NB4 (cell line): Measurements from ENCODE around the gene ROPN1.
A peak's percentile ranks its signal among the peaks of the same experiment; 100 is the strongest.
"Not testable (repeated sequence)": the region's sequence is repeated elsewhere in the genome, so short reads cannot be mapped to it uniquely, and the experiment has no call there.

Source experiments
- DNase-seq: peaks from one replicate; pipeline ENCODE4 v3.0.0; 2010; ENCODE audit warnings: low read depth
- H3K4me3 ChIP-seq: one replicate; pipeline ENCODE4 v1.5.1; 2011; ENCODE audit warnings: mild to moderate bottlenecking, low read depth, low read length, moderate library complexity
- CTCF ChIP-seq: IDR thresholded peaks from one replicate; pipeline ENCODE4 v1.5.1; 2012; ENCODE audit warnings: low read depth, low read length
- MAX ChIP-seq: IDR thresholded peaks from 2 replicates; pipeline ENCODE4 v1.6.1; 2011; ENCODE audit warnings: low read depth, low read length
- MYC ChIP-seq: IDR thresholded peaks from 2 replicates; pipeline ENCODE4 v1.6.1; 2011; ENCODE audit warnings: low read depth, low read length
- POLR2A ChIP-seq: IDR thresholded peaks from 2 replicates; pipeline ENCODE4 v1.6.1; 2011; ENCODE audit warnings: mild to moderate bottlenecking; ENCODE audit not compliant: insufficient read length; ENCODE audit errors: extremely low read depth

The ROPN1 gene

GRCh38 chr3:124034016-124034843 is 42.3 kb upstream of the ROPN1 start:
- DNase-seq = no peak
- H3K4me3 ChIP-seq = no peak overlapping the region
- TF ChIP-seq POLR2A (no peak), MYC (no peak), CTCF (no peak)

- H3K4me3 ChIP-seq = no peak within 1 kb of the TSS
- TF ChIP-seq MAX = no peak
- no peak for TF ChIP-seq POLR2A
- no peak for TF ChIP-seq CTCF
- no peak for TF ChIP-seq MYC
- DNase-seq = no peak
These were observed 41.6 kb upstream of the ROPN1 start, which contains the start of gene KALRN for GRCh38 chr3:124033360-124034015. KALRN (plus strand) TSS chr3:124033369.

GRCh38 chr3:124032881-124033359 is 41.0 kb upstream of the ROPN1 start:
- no peak overlapping the region for H3K4me3 ChIP-seq

GRCh38 chr3:124032311-124032880 is 40.5 kb upstream of the ROPN1 start:
- no peak for TF ChIP-seq MAX
- TF ChIP-seq CTCF = no peak
- TF ChIP-seq MYC = no peak
- no peak for TF ChIP-seq POLR2A
- DNase-seq = no peak
- H3K4me3 ChIP-seq = no peak overlapping the region

More at GRCh38 chr3:124032881-124033359, 41.0 kb upstream of the ROPN1 start:
- DNase-seq = peak; percentile 57
- TF ChIP-seq MYC (no peak), MAX (no peak), CTCF (no peak), POLR2A (no peak)

- H3K4me3 ChIP-seq = no peak overlapping the region
- TF ChIP-seq POLR2A (no peak), MYC (no peak), CTCF (no peak), MAX (no peak)
- no peak for DNase-seq
These were observed 34.6 kb upstream of the ROPN1 start for GRCh38 chr3:124026516-124026915.

GRCh38 chr3:124023531-124023930 is 31.6 kb upstream of the ROPN1 start:
- not testable (repeated sequence) for H3K4me3 ChIP-seq, DNase-seq
